ENCODE measurements around the gene PLEKHG2. TPM values are rescaled to one million over a fixed set of nuclear protein-coding genes. Genes with fewer than 3 reads are reported as not detected.

PLEKHG2 gene
- polyA plus RNA-seq, 1 experiment, result 20.6 TPM

GRCh38 chr19:39417463-39418181 lies 5.2 kb downstream of the PLEKHG2 start:
- TF ChIP-seq CTCF (IDR thresholded peaks at IDR 0.05; ENCODE audit: insufficient read depth, low read depth, low read length), result no peak
- H3K4me3 ChIP-seq (ENCODE audit: low read depth, low read length), result no peak overlapping the region
- no peaks in the 10 kb centered on the region for H3K27me3 ChIP-seq (ENCODE audit: control insufficient read depth, insufficient read depth, low read length)
- CTCF ChIA-PET, result interaction anchor here (1.5 kb wide), 2 partner anchors 19 kb away, joined by 5 read pairs; no protein-coding TSS in a partner anchor
- peaks cover 28% of the 10 kb centered on the region for H3K36me3 ChIP-seq (ENCODE audit: control insufficient read depth, insufficient read depth, low read length)
- no peak for DNase-seq (ENCODE audit: low read depth)
- POLR2A ChIA-PET, result no interaction called here

- no peak for DNase-seq (ENCODE audit: low read depth)
- no peak overlapping the region for H3K4me3 ChIP-seq (ENCODE audit: low read depth, low read length)
- no peaks in the 10 kb centered on the region for H3K27me3 ChIP-seq (ENCODE audit: control insufficient read depth, insufficient read depth, low read length)
- peaks cover 36% of the 10 kb centered on the region for H3K36me3 ChIP-seq (ENCODE audit: control insufficient read depth, insufficient read depth, low read length)
- ChIA-PET POLR2A (no interaction called here), CTCF (interaction anchor here (0.6 to 1.5 kb wide), 3 partner anchors 21 to 75 kb away, joined by 3 to 5 read pairs (median 4); no protein-coding TSS in a partner anchor)
- TF ChIP-seq CTCF (IDR thresholded peaks at IDR 0.05; ENCODE audit: insufficient read depth, low read depth, low read length), result no peak
These were observed 6.5 kb downstream of the PLEKHG2 start for GRCh38 chr19:39419003-39419402.

GRCh38 chr19:39420769-39421168 lies 8.3 kb downstream of the PLEKHG2 start:
- Histone ChIP-seq H3K4me3 (ENCODE audit: low read depth, low read length) (no peak overlapping the region), H3K27me3 (ENCODE audit: control insufficient read depth, insufficient read depth, low read length) (no peaks in the 10 kb centered on the region), H3K36me3 (ENCODE audit: control insufficient read depth, insufficient read depth, low read length) (peaks cover 39% of the 10 kb centered on the region)
- no peak for DNase-seq (ENCODE audit: low read depth)
- CTCF ChIA-PET, result interaction anchor here (1.2 to 2.4 kb wide), 3 partner anchors 9 to 113 kb away, joined by 5 to 9 read pairs (median 8); partner anchors contain the start of gene PLEKHG2
- no peak for TF ChIP-seq CTCF (IDR thresholded peaks at IDR 0.05; ENCODE audit: insufficient read depth, low read depth, low read length)
- POLR2A ChIA-PET, result no interaction called here

GRCh38 chr19:39422020-39422419 lies 9.6 kb downstream of the PLEKHG2 start:
- H3K4me3 ChIP-seq (ENCODE audit: low read depth, low read length), result no peak overlapping the region
- CTCF ChIA-PET, result interaction anchor here (0.8 to 2.4 kb wide), 3 partner anchors 10 to 112 kb away, joined by 3 to 9 read pairs (median 8); partner anchors contain the start of gene PLEKHG2
- DNase-seq (ENCODE audit: low read depth), result no peak
- H3K36me3 ChIP-seq (ENCODE audit: control insufficient read depth, insufficient read depth, low read length), result peaks cover 31% of the 10 kb centered on the region
- no peak for TF ChIP-seq CTCF (IDR thresholded peaks at IDR 0.05; ENCODE audit: insufficient read depth, low read depth, low read length)
- no peaks in the 10 kb centered on the region for H3K27me3 ChIP-seq (ENCODE audit: control insufficient read depth, insufficient read depth, low read length)
- POLR2A ChIA-PET, result no interaction called here

- Histone ChIP-seq H3K27me3 (ENCODE audit: control insufficient read depth, insufficient read depth, low read length) (no peaks in the 10 kb centered on the region), H3K36me3 (ENCODE audit: control insufficient read depth, insufficient read depth, low read length) (peaks cover 24% of the 10 kb centered on the region), H3K4me3 (ENCODE audit: low read depth, low read length) (no peak overlapping the region)
- DNase-seq (ENCODE audit: low read depth), result no peak
- ChIA-PET POLR2A (no interaction called here), CTCF (interaction anchor here (1.2 to 2.4 kb wide), 3 partner anchors 9 to 110 kb away, joined by 3 to 9 read pairs (median 4); partner anchors contain the start of gene PLEKHG2)
- no peak for TF ChIP-seq CTCF (IDR thresholded peaks at IDR 0.05; ENCODE audit: insufficient read depth, low read depth, low read length)
These were observed 11.0 kb downstream of the PLEKHG2 start for GRCh38 chr19:39423258-39424086.
